ENCODE results near the gene CALML3. TPM values are rescaled to one million over a fixed set of nuclear protein-coding genes. Genes with fewer than 3 reads are reported as not detected.

CALML3 gene
- total and polyA plus RNA-seq, 10 of the 15 experiments (the other 5 are each of a cell fraction or from before 2014, with no cell fraction given): not detected

DNA sequence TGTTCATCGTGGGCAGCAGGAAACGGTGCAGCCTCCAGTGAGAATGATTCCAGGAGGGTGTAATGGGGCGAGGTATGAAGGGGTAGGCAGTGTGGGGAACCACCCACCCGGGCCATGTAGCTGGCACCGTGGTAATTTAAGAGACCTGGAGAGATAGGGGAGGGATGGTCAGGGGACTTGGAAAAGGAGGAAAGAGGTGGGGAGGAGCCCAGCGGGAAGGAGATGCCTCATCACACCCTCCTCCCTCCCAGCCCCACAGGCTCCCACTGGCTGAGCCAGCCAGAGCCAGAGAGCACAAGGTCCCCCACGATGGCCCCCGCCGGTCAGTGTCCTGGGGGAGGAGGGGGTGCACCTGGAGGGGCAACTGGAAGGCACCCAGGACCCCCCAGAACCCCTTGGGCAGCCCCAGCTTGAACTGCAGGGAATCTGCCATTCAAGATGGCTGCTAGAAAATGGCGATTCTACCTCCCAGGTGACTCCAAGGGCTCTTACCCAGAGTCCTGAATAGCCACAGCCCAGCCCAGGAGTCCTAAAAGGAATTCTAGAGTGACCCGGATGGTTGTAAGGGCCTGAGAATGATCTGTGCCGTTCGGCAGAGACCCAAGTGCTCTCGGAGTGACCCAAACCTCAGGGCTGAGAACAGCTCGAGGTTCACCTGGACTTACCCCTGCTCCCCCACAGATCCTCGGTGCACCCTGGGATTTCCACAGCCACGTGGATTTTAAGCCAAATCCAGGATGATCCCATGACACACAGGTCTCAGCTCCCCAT lies 28.8 kb downstream of the CALML3 start:
- SMC1A ChIA-PET (ENCODE audit: uncharacterized antibody, unreplicated experiment): no interaction called here
- intact Hi-C loops (cut with micrococcal nuclease; ENCODE audit: unreplicated experiment): no loop called here

More for the DNA sequence above, 28.8 kb downstream of the CALML3 start:
- Histone ChIP-seq H3K4me3 (no peak overlapping the region), H3K4me2 (ENCODE audit: control insufficient read depth, insufficient read depth) (no peak overlapping the region), H3K27me3 (replicated peaks in 1 of 2; ENCODE audit: control insufficient read depth in 2 of 2, insufficient read depth in 2 of 2, low read length in 1 of 2) (peaks cover 3 to 6% of the 10 kb centered on the region in 2 experiments; a peak in 3 of 4 replicates), H3K79me2 (ENCODE audit: control insufficient read depth, insufficient read depth, low read length) (no peaks in the 10 kb centered on the region), H2AFZ (ENCODE audit: control insufficient read depth, low read depth, low read length) (no peak overlapping the region), H3K9me3 (replicated peaks; ENCODE audit: control insufficient read depth, insufficient read depth, low read length) (no peaks in the 10 kb centered on the region; the same call in 2 of the 3 replicates), H3K27ac (ENCODE audit: control insufficient read depth, insufficient read depth) (no peak overlapping the region), H3K36me3 (ENCODE audit: control insufficient read depth in 2 of 2, insufficient read depth in 2 of 2, low read length in 1 of 2) (no peaks in the 10 kb centered on the region), H4K20me1 (ENCODE audit: control insufficient read depth, insufficient read depth) (no peaks in the 10 kb centered on the region), H3K9ac (ENCODE audit: control insufficient read depth, insufficient read depth, low read length) (no peak overlapping the region), H3K4me1 (ENCODE audit: control insufficient read depth, insufficient read depth, low read length) (peaks cover 13% of the 10 kb centered on the region)
- CTCF ChIA-PET: no interaction called here
- DNase-seq (ENCODE audit: low read depth, low spot score) (no peak), ATAC-seq (no peak), FAIRE-seq (no peak)
- RAD21 ChIA-PET (ENCODE audit: unreplicated experiment): no interaction called here
- no TSS peak for BruUV-seq (replicated peaks)
- 22% methylated on average over 17 of the region's 17 CpGs for WGBS (ENCODE audit: insufficient coverage, insufficient replicate concordance, low lambda C conversion rate, missing lambda C conversion rate)
- TF ChIP-seq SUPT20H (IDR thresholded peaks at IDR 0.05; ENCODE audit: borderline replicate concordance, control insufficient read depth, low read depth, low read length): no peak
- TF ChIP-seq SIN3A (IDR thresholded peaks at IDR 0.05; ENCODE audit: low read depth, low read length): no peak
- no peak for TF ChIP-seq SPI1 (IDR thresholded peaks at IDR 0.05; ENCODE audit: borderline replicate concordance, insufficient read depth, low read depth, low read length)
- no peak for TF ChIP-seq CBFB (IDR thresholded peaks at IDR 0.05; ENCODE audit: low read depth)
- no peak for TF ChIP-seq ZBED1 (IDR thresholded peaks at IDR 0.05; ENCODE audit: borderline replicate concordance)
- no peak for TF ChIP-seq ZNF622 (IDR thresholded peaks at IDR 0.05)
- TF ChIP-seq CREM (IDR thresholded peaks at IDR 0.05; ENCODE audit: low read depth): no peak
- TF ChIP-seq, protein P1, sequence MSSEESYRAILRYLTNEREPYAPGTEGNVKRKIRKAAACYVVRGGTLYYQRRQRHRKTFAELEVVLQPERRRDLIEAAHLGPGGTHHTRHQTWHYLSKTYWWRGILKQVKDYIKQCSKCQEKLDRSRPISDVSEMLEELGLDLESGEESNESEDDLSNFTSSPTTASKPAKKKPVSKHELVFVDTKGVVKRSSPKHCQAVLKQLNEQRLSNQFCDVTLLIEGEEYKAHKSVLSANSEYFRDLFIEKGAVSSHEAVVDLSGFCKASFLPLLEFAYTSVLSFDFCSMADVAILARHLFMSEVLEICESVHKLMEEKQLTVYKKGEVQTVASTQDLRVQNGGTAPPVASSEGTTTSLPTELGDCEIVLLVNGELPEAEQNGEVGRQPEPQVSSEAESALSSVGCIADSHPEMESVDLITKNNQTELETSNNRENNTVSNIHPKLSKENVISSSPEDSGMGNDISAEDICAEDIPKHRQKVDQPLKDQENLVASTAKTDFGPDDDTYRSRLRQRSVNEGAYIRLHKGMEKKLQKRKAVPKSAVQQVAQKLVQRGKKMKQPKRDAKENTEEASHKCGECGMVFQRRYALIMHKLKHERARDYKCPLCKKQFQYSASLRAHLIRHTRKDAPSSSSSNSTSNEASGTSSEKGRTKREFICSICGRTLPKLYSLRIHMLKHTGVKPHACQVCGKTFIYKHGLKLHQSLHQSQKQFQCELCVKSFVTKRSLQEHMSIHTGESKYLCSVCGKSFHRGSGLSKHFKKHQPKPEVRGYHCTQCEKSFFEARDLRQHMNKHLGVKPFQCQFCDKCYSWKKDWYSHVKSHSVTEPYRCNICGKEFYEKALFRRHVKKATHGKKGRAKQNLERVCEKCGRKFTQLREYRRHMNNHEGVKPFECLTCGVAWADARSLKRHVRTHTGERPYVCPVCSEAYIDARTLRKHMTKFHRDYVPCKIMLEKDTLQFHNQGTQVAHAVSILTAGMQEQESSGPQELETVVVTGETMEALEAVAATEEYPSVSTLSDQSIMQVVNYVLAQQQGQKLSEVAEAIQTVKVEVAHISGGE (CRISPR knock-in tag; IDR thresholded peaks at IDR 0.05): no peak
- no peak for TF ChIP-seq MYB (IDR thresholded peaks at IDR 0.05; ENCODE audit: borderline replicate concordance, low read depth, low read length)
- no peak for TF ChIP-seq ZNF384 (IDR thresholded peaks at IDR 0.05; ENCODE audit: borderline replicate concordance, low read depth, low read length)
- POLR2A ChIA-PET: no interaction called here
- in situ Hi-C loops (cut with MboI): no loop called here

Measured in GM12878 (cell line).